IPS-18a (cell line): Measurements from ENCODE around the gene TTC39A.

Experiments used
- H3K27ac ChIP-seq: one replicate; pipeline ENCODE4 v1.5.1; 2013; ENCODE audit warnings: low read length
- H3K27me3 ChIP-seq: one replicate; pipeline ENCODE4 v1.6.1; 2013; ENCODE audit warnings: mild to moderate bottlenecking, low read length; ENCODE audit not compliant: control insufficient read depth, insufficient read depth
- H3K36me3 ChIP-seq: one replicate; pipeline ENCODE4 v1.6.1; 2013; ENCODE audit warnings: low read depth, low read length; ENCODE audit not compliant: control insufficient read depth
- H3K4me1 ChIP-seq: one replicate; pipeline ENCODE4 v1.6.1; 2013; ENCODE audit warnings: low read depth, low read length; ENCODE audit not compliant: control insufficient read depth
- H3K4me3 ChIP-seq: one replicate; pipeline ENCODE4 v1.5.1; 2013; ENCODE audit warnings: low read length
- H3K9ac ChIP-seq: one replicate; pipeline ENCODE4 v1.6.1; 2013; ENCODE audit warnings: mild to moderate bottlenecking, low read length, moderate library complexity
- H3K9me3 ChIP-seq: one replicate; pipeline ENCODE4 v1.6.1; 2013; ENCODE audit warnings: low read depth, low read length; ENCODE audit not compliant: control insufficient read depth

TTC39A gene

DNA sequence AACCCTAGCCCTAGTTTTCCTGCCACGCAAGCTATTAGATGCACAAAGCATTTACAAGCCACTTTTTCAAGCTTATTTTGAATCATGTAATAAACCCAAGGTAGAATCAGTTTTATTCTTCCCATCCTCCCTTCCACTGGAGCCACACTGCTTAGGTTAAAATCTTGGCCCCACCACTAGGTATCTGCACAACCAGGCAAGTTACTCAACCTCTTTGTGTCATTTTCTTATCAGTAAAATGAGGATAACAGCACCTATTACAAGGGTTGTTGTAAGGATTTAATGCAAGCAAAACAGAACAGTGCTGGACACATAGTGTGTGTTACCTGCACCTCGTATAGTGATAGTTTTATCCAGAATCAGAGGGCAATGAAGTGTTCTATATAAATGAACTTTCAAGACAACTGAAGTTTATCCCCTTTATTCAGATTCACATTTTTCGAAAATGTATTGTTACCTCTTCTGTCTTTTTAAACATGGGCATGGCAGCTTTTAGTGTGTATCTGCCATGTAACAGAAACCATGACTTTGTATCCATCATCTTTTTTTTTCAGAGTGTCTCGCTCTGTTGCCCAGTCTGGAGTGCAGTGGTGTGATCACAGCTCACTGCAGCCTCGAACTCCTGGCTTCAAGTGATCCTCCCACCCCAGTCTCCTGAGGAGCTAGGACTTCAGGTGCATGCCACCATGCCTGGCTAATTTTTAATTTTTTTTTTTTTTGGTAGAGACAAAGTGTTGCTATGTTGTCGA lies 17.2 kb upstream of the TTC39A start:
- Histone ChIP-seq H3K9ac (no peak overlapping the region), H3K27ac (no peak overlapping the region), H3K27me3 (peaks cover 16% of the 10 kb centered on the region), H3K4me3 (no peak overlapping the region), H3K9me3 (no peaks in the 10 kb centered on the region), H3K4me1 (no peaks in the 10 kb centered on the region), H3K36me3 (no peaks in the 10 kb centered on the region)

DNA sequence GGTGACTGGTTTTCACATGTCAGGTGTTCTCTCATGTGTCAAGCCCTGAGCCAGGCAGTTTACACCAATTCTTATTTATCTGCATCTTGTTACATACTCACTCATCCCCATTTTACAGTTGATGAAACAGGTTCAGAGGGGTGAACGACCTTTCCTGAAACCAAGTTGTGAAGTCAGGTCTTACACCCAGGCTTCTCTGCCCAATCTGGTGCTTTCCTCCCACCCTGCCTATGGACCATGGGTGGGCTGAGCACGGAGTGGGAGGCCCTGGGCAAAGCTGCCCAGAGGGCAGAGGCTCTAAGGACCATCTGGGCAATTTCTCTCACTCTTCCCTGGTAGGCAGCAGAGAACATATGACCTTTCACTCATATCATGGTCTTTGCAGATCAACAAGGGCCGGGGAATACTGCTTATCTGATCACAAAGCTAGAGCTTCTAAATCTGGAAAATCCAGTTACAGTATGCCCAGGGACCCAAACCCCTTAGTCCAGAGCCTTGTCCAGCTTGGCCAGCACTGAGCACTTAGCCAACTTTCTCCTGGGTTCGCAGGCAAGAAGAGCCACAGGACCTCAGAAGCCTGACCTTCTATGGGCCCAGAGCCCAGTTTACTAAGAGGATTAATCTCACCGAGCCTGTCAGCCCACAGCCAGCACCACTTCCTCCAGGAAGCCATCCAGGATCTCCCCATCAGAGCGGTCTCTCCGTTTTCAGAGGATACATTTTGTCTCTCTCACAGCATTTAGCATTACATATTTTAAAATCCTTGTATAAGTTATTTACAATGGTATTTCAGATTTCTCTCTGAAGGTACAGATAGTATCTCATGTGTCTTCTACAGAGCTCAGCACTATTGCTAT lies 16.0 kb upstream of the TTC39A start:
- Histone ChIP-seq H3K9ac (no peak overlapping the region), H3K4me1 (no peaks in the 10 kb centered on the region), H3K36me3 (no peaks in the 10 kb centered on the region), H3K27ac (no peak overlapping the region), H3K9me3 (no peaks in the 10 kb centered on the region), H3K4me3 (no peak overlapping the region), H3K27me3 (peaks cover 16% of the 10 kb centered on the region)

DNA sequence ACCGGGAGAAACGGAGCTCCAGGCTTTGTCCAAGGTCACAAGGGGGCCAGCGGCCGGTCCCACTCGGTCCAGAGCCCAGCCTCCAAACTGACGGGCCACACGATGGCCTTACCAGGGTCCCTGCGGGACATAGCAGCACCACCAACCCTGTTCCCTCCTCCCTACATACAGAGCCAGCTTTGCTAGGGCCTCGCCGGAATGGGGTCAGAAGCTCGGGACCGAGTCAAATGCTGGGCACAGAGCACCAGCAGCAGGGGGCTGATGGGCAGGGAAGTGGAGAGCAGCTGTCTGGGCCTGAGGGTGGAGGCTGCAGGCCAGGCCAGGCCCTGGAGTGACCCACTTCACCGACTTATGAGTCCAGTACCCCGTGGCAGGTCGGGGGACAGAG lies 14.9 kb upstream of the TTC39A start:
- Histone ChIP-seq H3K9ac (no peak overlapping the region), H3K27me3 (peaks cover 16% of the 10 kb centered on the region), H3K27ac (no peak overlapping the region), H3K9me3 (no peaks in the 10 kb centered on the region), H3K4me3 (no peak overlapping the region), H3K36me3 (no peaks in the 10 kb centered on the region), H3K4me1 (no peaks in the 10 kb centered on the region)

DNA sequence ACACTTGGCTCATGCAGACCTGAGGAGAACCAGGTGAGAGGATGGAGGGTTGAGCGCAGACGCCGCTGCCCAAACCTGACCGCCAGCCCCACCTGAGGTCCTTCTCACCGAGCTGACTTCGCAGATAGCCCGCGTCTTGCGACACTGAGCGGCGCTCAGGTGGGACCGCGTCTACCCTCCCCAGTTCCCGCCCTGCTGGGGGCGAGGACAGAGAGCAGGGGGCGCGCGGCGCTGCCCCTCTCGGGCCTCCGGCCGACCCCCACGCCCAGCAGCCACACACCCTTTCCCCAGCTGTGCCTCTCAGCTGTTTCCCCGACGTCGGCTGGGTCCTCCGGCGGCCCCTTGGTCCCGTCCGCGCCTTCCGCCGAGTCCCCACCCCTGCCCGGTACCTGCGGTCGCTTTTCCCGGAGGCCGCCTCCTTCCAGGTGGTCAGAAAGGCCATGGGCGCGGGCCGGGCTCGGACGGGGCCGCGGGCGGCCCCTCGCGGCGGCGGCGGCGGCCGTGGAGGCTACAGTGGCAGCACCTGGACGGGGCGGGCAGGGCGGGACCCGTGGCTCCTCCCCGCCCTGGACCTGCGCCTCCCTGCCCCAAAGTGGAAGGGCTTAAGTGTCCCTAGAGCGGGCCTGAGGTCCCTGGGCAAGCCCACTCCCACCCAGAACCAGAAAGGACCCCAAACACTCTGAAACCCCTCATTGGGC lies 14.4 kb upstream of the TTC39A start:
- peak overlapping the region; percentile 49 for H3K4me3 ChIP-seq

DNA sequence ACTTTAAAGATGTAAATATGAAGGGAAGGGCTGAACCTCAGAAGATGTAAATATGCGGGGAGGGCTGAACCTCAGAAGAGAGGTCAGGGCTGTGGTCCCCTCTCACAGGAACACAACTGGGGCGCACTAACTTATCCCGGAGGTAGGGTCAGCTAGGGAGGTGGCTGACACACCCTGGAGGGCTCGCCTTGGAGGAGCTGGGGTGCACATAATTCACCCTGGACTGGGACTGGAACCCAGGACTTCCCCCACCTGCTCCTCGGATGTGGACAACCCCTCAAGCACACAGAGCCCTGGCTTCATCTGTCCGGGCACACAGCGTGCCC lies 13.9 kb upstream of the TTC39A start:
- no peak overlapping the region for H3K9ac ChIP-seq
- H3K36me3 ChIP-seq, result no peaks in the 10 kb centered on the region
- H3K27ac ChIP-seq, result no peak overlapping the region
- H3K4me1 ChIP-seq, result no peaks in the 10 kb centered on the region
- H3K27me3 ChIP-seq, result peaks cover 16% of the 10 kb centered on the region
- peak overlapping the region; percentile 49 for H3K4me3 ChIP-seq
- no peaks in the 10 kb centered on the region for H3K9me3 ChIP-seq

More for the DNA sequence above, 14.4 kb upstream of the TTC39A start:
- no peaks in the 10 kb centered on the region for H3K4me1 ChIP-seq
- H3K27me3 ChIP-seq, result peaks cover 16% of the 10 kb centered on the region
- H3K9me3 ChIP-seq, result no peaks in the 10 kb centered on the region
- no peaks in the 10 kb centered on the region for H3K36me3 ChIP-seq
- no peak overlapping the region for H3K27ac ChIP-seq
- no peak overlapping the region for H3K9ac ChIP-seq

DNA sequence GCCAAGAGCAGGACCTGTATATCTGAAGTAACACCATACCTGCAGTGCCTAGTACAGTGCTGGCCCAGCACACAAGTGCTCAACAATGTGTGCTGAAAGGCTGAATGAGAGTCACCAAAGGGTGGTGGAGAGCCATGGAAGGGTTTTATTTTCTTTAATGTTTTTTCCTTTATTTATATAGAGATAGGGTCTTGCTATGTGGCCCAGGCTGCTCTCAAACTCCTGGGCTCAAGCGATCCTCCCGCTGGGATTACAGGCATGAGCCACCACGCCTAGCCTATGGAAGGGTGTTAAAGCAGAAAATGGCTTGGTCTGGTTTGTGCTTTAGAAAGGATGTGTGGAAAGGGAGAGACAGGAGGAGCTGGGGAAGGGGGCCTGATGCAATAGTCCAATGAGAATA lies 13.3 kb upstream of the TTC39A start:
- no peaks in the 10 kb centered on the region for H3K36me3 ChIP-seq
- peaks cover 16% of the 10 kb centered on the region for H3K27me3 ChIP-seq
- no peak overlapping the region for H3K9ac ChIP-seq
- no peaks in the 10 kb centered on the region for H3K9me3 ChIP-seq
- no peaks in the 10 kb centered on the region for H3K4me1 ChIP-seq
- H3K4me3 ChIP-seq, result no peak overlapping the region
- H3K27ac ChIP-seq, result no peak overlapping the region

DNA sequence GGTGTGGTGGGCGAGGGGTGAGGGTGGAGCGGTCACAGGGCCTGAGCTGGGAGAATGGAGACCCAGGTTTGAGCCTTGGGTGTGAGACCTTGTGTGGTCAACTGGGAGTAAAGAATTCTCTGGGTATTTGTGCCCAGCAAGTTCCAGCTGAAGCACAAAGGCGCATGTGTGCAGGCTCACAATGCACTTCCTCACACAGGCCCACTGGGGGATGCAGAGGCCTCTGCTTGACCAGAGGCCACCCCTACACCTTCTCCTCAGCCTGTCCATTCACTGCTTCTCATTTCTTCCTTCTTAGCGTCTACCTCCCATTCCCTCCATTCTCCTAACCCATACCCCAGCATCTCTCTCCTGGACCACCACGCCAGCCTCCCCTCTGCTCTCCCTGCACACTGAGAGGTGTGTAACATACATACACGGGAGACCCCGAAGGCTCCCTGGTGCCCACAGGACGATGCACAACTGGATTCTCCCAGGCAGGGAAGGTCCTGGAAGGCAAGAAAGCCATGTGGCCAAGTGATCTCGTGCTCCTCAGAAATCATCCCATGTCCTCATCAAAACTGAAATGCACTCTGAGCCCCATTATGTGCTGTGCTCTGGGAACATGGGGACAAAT lies 12.3 kb upstream of the TTC39A start:
- Histone ChIP-seq H3K4me1 (no peaks in the 10 kb centered on the region), H3K4me3 (no peak overlapping the region), H3K27ac (no peak overlapping the region), H3K27me3 (peaks cover 16% of the 10 kb centered on the region), H3K9ac (no peak overlapping the region), H3K36me3 (no peaks in the 10 kb centered on the region), H3K9me3 (no peaks in the 10 kb centered on the region)

DNA sequence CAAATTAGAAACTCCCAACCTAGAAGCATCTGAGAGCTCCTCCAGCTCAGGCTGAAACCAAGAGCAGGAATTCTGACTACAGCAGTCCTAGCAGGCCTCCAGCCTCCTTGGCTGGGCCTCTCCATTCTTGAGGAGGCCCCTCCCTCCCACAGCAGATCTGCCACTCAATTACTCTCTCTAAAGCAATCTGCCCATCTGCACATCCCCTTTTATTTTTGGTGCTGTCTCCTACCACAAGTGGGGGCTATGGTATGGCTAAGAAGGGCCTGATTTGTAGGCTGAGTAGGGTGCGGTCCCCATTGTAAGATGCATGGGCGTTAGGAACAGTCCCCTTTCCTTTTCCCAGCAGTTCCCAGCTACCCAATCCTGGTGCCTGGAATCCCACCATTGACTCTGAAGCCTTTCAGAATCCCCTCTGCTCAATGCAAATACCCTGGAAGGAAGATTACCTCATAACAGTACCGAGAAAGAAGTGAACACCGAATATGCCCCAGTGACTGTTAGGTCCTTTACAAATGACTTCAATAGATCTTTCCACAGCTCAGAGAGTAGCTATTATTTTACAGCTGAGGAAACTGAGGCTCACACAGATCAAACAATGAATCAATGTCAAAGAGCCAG lies 11.6 kb upstream of the TTC39A start:
- Histone ChIP-seq H3K27me3 (peaks cover 16% of the 10 kb centered on the region), H3K4me1 (no peaks in the 10 kb centered on the region), H3K9ac (no peak overlapping the region), H3K36me3 (no peaks in the 10 kb centered on the region), H3K9me3 (no peaks in the 10 kb centered on the region), H3K4me3 (no peak overlapping the region), H3K27ac (no peak overlapping the region)

DNA sequence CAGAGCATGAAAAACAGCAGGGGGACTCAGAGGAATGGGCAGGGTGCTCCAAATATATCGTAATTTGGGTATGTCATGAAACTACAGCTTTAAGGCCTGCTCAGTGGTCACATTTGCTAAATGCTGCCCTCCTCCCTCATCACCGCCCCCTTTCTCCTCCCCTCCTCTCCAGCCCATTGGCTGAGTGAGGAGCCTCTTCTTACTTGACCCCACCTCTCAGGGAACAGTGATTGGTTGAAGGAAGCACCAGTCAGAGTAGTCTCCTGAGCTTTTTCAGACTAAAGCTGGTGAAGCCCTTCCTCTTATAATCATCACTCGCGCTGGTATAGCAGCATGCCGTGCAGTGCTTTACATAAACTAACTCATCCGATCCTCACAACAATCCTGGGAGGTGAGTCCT lies 10.0 kb upstream of the TTC39A start:
- Histone ChIP-seq H3K27me3 (peaks cover 16% of the 10 kb centered on the region), H3K9ac (no peak overlapping the region), H3K4me3 (no peak overlapping the region), H3K36me3 (no peaks in the 10 kb centered on the region), H3K4me1 (no peaks in the 10 kb centered on the region), H3K9me3 (no peaks in the 10 kb centered on the region), H3K27ac (no peak overlapping the region)

DNA sequence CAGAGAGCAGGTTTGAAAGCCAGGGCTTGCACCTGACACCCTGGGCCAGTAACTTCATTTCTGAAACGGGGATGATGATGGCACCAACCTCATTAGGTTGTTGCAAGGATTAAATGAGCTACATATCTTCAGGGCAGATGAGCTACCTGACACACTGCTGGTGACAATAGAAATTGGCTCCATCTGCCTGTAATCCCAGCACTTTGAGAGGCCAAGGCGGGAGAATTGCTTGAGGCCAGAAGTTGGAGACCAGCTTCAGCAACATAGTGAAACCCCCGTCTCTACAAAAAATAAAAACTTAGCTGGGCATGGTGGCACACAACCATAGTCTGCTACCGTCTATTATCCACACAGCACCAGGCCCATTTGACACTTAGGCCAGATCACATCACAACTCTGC lies 6.3 kb upstream of the TTC39A start:
- H3K9me3 ChIP-seq, result no peaks in the 10 kb centered on the region

DNA sequence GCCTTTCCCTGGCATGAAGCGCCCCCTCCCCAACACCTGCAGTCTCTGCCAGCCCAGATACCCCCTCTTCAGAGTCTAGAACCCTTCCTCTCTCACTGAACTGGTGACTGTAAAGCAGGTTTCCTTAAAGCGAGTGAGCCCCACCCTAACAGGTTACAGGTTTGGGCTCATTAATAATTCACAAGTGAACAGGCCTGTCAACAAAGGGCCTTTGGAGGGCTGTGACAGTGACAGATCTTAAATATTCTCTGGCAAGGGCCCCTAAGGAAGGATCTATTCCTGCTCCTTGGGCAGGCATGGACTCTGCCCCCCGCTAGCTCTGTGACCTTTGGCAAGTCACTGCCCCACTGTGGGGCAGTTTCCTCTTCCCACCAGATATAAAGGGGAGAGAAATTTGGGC lies 5.6 kb upstream of the TTC39A start:
- Histone ChIP-seq H3K4me3 (no peak overlapping the region), H3K9ac (no peak overlapping the region)

More for the DNA sequence above, 6.3 kb upstream of the TTC39A start:
- Histone ChIP-seq H3K9ac (no peak overlapping the region), H3K36me3 (no peaks in the 10 kb centered on the region), H3K27me3 (no peaks in the 10 kb centered on the region), H3K4me1 (no peaks in the 10 kb centered on the region), H3K4me3 (no peak overlapping the region), H3K27ac (no peak overlapping the region)

More for the DNA sequence above, 5.6 kb upstream of the TTC39A start:
- no peak overlapping the region for H3K27ac ChIP-seq
- H3K36me3 ChIP-seq, result no peaks in the 10 kb centered on the region
- H3K4me1 ChIP-seq, result peaks cover 6% of the 10 kb centered on the region
- H3K9me3 ChIP-seq, result no peaks in the 10 kb centered on the region
- peaks cover 2% of the 10 kb centered on the region for H3K27me3 ChIP-seq
